ENCODE measurements around the gene OR4K14.

DNA sequence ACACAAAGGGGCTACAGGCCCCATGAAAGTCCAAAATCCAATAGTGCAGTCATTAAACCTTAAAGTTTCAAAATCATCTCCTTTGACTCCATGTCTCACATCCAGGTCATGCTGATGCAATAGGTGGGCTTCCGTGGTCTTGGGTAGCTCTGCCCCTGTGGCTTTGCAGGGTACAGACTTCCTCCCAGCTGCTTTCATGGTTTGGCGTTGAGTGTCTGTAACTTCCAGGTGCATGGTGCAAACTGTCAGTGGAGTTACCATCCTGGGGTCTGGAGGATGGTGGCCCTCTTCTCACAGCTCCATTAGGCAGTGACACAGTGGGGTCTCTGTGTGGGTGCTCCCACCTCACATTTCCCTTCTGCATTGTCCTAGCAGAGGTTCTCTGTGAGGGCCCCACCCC, 25.7 kb downstream of the OR4K14 start:
- TF ChIP-seq, protein P1, sequence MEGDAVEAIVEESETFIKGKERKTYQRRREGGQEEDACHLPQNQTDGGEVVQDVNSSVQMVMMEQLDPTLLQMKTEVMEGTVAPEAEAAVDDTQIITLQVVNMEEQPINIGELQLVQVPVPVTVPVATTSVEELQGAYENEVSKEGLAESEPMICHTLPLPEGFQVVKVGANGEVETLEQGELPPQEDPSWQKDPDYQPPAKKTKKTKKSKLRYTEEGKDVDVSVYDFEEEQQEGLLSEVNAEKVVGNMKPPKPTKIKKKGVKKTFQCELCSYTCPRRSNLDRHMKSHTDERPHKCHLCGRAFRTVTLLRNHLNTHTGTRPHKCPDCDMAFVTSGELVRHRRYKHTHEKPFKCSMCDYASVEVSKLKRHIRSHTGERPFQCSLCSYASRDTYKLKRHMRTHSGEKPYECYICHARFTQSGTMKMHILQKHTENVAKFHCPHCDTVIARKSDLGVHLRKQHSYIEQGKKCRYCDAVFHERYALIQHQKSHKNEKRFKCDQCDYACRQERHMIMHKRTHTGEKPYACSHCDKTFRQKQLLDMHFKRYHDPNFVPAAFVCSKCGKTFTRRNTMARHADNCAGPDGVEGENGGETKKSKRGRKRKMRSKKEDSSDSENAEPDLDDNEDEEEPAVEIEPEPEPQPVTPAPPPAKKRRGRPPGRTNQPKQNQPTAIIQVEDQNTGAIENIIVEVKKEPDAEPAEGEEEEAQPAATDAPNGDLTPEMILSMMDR (IDR thresholded peaks at IDR 0.05): no peak
- no peak for TF ChIP-seq POLR2A (IDR thresholded peaks at IDR 0.05)
